ENCODE data around the gene MRRF. TPM values are rescaled to one million over a fixed set of nuclear protein-coding genes. Genes with fewer than 3 reads are reported as not detected.
"Not testable (repeated sequence)": the region's sequence is repeated elsewhere in the genome, so short reads cannot be mapped to it uniquely, and the experiment has no call there.

Gene MRRF
- total RNA-seq, 1 donor from 2014 or later, result 38.5 TPM

- intact Hi-C loops (cut with DNase I), result no loop called here
- Histone ChIP-seq H3K4me3 (no peak overlapping the region), H3K27me3 (no peaks in the 10 kb centered on the region), H3K27ac (no peak overlapping the region), H3K4me1 (no peaks in the 10 kb centered on the region), H3K36me3 (peaks cover 0 to 32% of the 10 kb centered on the region in 2 donors), H3K9me3 (no peaks in the 10 kb centered on the region)
- no peak for TF ChIP-seq POLR2A (IDR thresholded peaks at IDR 0.05)
- no peak for TF ChIP-seq POLR2AphosphoS5 (IDR thresholded peaks at IDR 0.05; ENCODE audit: insufficient read depth in 1 of 2, low read depth in 1 of 2)
- no peak for TF ChIP-seq CTCF (IDR thresholded peaks at IDR 0.05)
- no peak for DNase-seq (ENCODE audit: extremely low spot score in 2 of 2)
Measured at GRCh38 chr9:122315534-122315933, 50.9 kb downstream of the MRRF start.

GRCh38 chr9:122318284-122318683, 53.6 kb downstream of the MRRF start:
- Histone ChIP-seq H3K36me3 (peaks cover 0 to 34% of the 10 kb centered on the region in 2 donors), H3K27ac (no peak overlapping the region), H3K9me3 (no peaks in the 10 kb centered on the region), H3K4me1 (no peaks in the 10 kb centered on the region), H3K4me3 (no peak overlapping the region), H3K27me3 (no peaks in the 10 kb centered on the region)
- no peak for DNase-seq (ENCODE audit: extremely low spot score in 2 of 2)
- intact Hi-C loops (cut with DNase I), result no loop called here
- no peak for TF ChIP-seq CTCF (IDR thresholded peaks at IDR 0.05)
- no peak for TF ChIP-seq POLR2AphosphoS5 (IDR thresholded peaks at IDR 0.05; ENCODE audit: insufficient read depth in 1 of 2, low read depth in 1 of 2)
- no peak for TF ChIP-seq POLR2A (IDR thresholded peaks at IDR 0.05)

GRCh38 chr9:122320413-122320881, 55.8 kb downstream of the MRRF start:
- Histone ChIP-seq H3K27me3 (no peaks in the 10 kb centered on the region), H3K36me3 (peaks cover 0 to 31% of the 10 kb centered on the region in 2 donors), H3K4me1 (no peaks in the 10 kb centered on the region), H3K27ac (no peak overlapping the region), H3K4me3 (no peak overlapping the region), H3K9me3 (no peaks in the 10 kb centered on the region)
- intact Hi-C loops (cut with DNase I), result no loop called here
- DNase-seq (ENCODE audit: extremely low spot score in 2 of 2), result no peak
- TF ChIP-seq POLR2A (IDR thresholded peaks at IDR 0.05) (no peak), CTCF (IDR thresholded peaks at IDR 0.05) (no peak), POLR2AphosphoS5 (IDR thresholded peaks at IDR 0.05; ENCODE audit: insufficient read depth in 1 of 2, low read depth in 1 of 2) (no peak)

DNA sequence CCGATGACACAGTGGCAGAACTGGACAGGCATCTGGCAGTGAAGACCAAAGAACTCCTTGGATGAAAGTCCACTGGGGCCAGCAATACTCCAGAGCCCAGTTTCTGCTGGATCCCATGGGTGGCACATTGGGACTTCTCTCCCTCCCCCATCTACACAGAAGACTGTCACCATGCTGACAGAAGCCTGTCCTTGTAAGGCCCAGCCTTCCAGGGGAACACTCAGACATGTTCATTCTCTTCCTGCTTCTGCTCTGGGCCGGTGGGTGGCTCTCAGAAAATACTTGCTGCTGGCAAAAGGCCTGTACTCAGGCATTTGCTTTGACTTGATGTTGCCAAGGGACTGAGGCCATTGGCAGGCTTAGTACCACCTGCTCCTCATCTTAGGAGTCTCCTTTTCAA, 57.9 kb downstream of the MRRF start:
- intact Hi-C loops (cut with DNase I), result no loop called here
- TF ChIP-seq POLR2A (IDR thresholded peaks at IDR 0.05) (no peak), POLR2AphosphoS5 (IDR thresholded peaks at IDR 0.05; ENCODE audit: insufficient read depth in 1 of 2, low read depth in 1 of 2) (no peak), CTCF (IDR thresholded peaks at IDR 0.05) (no peak)
- H3K9me3 ChIP-seq, result no peaks in the 10 kb centered on the region
- peaks cover 0 to 28% of the 10 kb centered on the region in 2 donors for H3K36me3 ChIP-seq
- no peak overlapping the region for H3K27ac ChIP-seq
- H3K4me1 ChIP-seq, result no peaks in the 10 kb centered on the region
- H3K27me3 ChIP-seq, result no peaks in the 10 kb centered on the region
- H3K4me3 ChIP-seq, result no peak overlapping the region
- DNase-seq (ENCODE audit: extremely low spot score in 2 of 2), result no peak

DNA sequence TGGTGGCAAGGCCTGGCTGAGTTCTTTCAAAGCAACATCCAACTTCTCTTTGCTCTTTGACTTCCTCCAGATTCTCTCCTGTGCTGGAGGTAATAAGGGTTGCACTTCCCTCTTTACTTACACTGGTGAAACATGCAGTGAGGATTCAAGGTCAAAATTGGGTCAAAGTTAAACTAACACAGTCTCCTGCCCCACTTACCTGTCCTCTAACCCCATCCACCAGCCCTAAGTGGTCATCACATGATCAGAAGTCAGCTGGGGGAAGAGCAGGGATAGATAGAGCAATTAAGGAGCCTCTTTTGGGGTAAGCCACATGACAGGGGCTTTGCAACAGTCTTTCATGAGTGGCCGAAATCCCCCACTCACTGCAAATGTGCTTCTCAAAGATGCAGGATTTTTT, 60.0 kb downstream of the MRRF start:
- H3K27me3 ChIP-seq; H3K27ac ChIP-seq; H3K4me1 ChIP-seq; H3K9me3 ChIP-seq; H3K4me3 ChIP-seq; intact Hi-C loops (cut with DNase I): not testable (repeated sequence)
- DNase-seq (ENCODE audit: extremely low spot score in 2 of 2), result peak in 1 of 2 donors; percentile 13
- H3K36me3 ChIP-seq, result peaks cover 0 to 28% of the 10 kb centered on the region in 2 donors

Measured in vagina (tissue), 2 donors.